Smooth muscle cell (in vitro differentiated cells): ENCODE measurements around the gene PSMB11. TPM values are rescaled to one million over a fixed set of nuclear protein-coding genes. Genes with fewer than 3 reads are reported as not detected.

Source experiments
- DNase-seq: peaks from one replicate; lab custom pipeline; 2025; ENCODE audit not compliant: unreplicated experiment; lab: John Stamatoyannopoulos, UW
- H2AFZ ChIP-seq: fragments of 200-600 bp; sonication (generic); 2 replicates; pipeline ENCODE4 v1.6.0; 2016; ENCODE audit warnings: antibody characterized with exemption, low read depth, mild to moderate bottlenecking
- H3F3A ChIP-seq: fragments of 200-600 bp; sonication (generic); 2 replicates; pipeline ENCODE4 v1.6.0; 2017; ENCODE audit warnings: antibody characterized with exemption, low read depth
- H3K27ac ChIP-seq: fragments of 200-600 bp; sonication (generic); 2 replicates; pipeline ENCODE4 v1.5.1; 2016; ENCODE audit warnings: low read depth, mild to moderate bottlenecking
- H3K27me3 ChIP-seq: fragments of 200-600 bp; sonication (generic); 2 replicates; pipeline ENCODE4 v1.6.1; 2016; ENCODE audit warnings: low read depth, mild to moderate bottlenecking
- H3K36me3 ChIP-seq: fragments of 200-600 bp; sonication (generic); 2 replicates; pipeline ENCODE4 v1.5.1; 2016; ENCODE audit warnings: low read depth
- H3K4me1 ChIP-seq: fragments of 200-600 bp; sonication (generic); 2 replicates; pipeline ENCODE4 v1.5.1; 2016; ENCODE audit warnings: low read depth
- H3K4me2 ChIP-seq: fragments of 200-600 bp; sonication (generic); 2 replicates; pipeline ENCODE4 v1.6.0; 2016; ENCODE audit warnings: mild to moderate bottlenecking
- H3K4me3 ChIP-seq: fragments of 200-600 bp; sonication (generic); 2 replicates; pipeline ENCODE4 v1.5.1; 2016; ENCODE audit warnings: mild to moderate bottlenecking
- H3K79me2 ChIP-seq: fragments of 200-600 bp; sonication (generic); 2 replicates; pipeline ENCODE4 v1.6.0; 2016; ENCODE audit warnings: low read depth, mild to moderate bottlenecking
- H3K9ac ChIP-seq: fragments of 200-600 bp; sonication (generic); 2 replicates; pipeline ENCODE4 v1.6.0; 2016; ENCODE audit warnings: low read depth
- H3K9me3 ChIP-seq: fragments of 200-600 bp; sonication (generic); replicated peaks from 2 replicates; pipeline ENCODE4 v1.5.1; 2016; ENCODE audit warnings: low read depth
- H4K20me1 ChIP-seq: fragments of 200-600 bp; sonication (generic); 2 replicates; pipeline ENCODE4 v1.6.0; 2016; ENCODE audit warnings: low read depth
- CTCF ChIP-seq: fragments of 200-600 bp; sonication (generic); IDR thresholded peaks from 2 replicates; pipeline ENCODE4 v1.5.1; 2017; ENCODE audit warnings: borderline replicate concordance, mild to moderate bottlenecking, antibody characterized with exemption; ENCODE audit not compliant: insufficient read depth, poor library complexity, severe bottlenecking
- WGBS: methylation state at CpG from one replicate; pipeline ENCODE4 v1.1.7; 2016; ENCODE audit warnings: low lambda C conversion rate; 5-methylcytosine and 5-hydroxymethylcytosine counted together
- polyA plus RNA-seq: library from polyadenylated mRNA; unstranded; fragments of >200 nt; fragmentation: Nextera tagmentation; extraction: Ambion mirVana; gene quantifications from 2 replicates; pipeline ENCODE4 v1.2.1, GENCODE V29; 2016
- total RNA-seq: library from RNA; depleted of rRNA; stranded (reverse); fragments of >200 nt; gene quantifications from 2 replicates; pipeline ENCODE4 v1.2.3, GENCODE V29; 2014

PSMB11 gene
- total and polyA plus RNA-seq, 2 experiments from 2014 or later: not detected

GRCh38 chr14:23033251-23033727, 8.7 kb upstream of the PSMB11 start:
- no peak for DNase-seq
- H3K4me3 ChIP-seq: peak overlapping the region; percentile 72
- peaks cover 10% of the 10 kb centered on the region for H3K36me3 ChIP-seq
- H3K79me2 ChIP-seq: peaks cover 35% of the 10 kb centered on the region
- WGBS: 95% methylated on average over 10 of the region's 10 CpGs
- no peak overlapping the region for H3K9ac ChIP-seq
- H3K9me3 ChIP-seq: no peaks in the 10 kb centered on the region
- peak overlapping the region; percentile 91 for H3K4me2 ChIP-seq
- peaks cover 11% of the 10 kb centered on the region for H3K4me1 ChIP-seq
- TF ChIP-seq CTCF: no peak
- peaks cover 5% of the 10 kb centered on the region for H3F3A ChIP-seq
- no peak overlapping the region for H3K27ac ChIP-seq
- H3K27me3 ChIP-seq: no peaks in the 10 kb centered on the region
- H2AFZ ChIP-seq: no peak overlapping the region
- peaks cover 13% of the 10 kb centered on the region for H4K20me1 ChIP-seq

- Histone ChIP-seq H3K4me3 (peak overlapping the region; percentile 72), H3F3A (no peaks in the 10 kb centered on the region), H3K36me3 (peaks cover 10% of the 10 kb centered on the region), H3K4me2 (peak overlapping the region; percentile 91), H4K20me1 (peaks cover 7% of the 10 kb centered on the region), H3K4me1 (peaks cover 11% of the 10 kb centered on the region), H3K27ac (peak overlapping the region; percentile 94), H2AFZ (peak overlapping the region; percentile 95), H3K27me3 (no peaks in the 10 kb centered on the region), H3K9me3 (no peaks in the 10 kb centered on the region), H3K9ac (peak overlapping the region; percentile 92), H3K79me2 (peaks cover 35% of the 10 kb centered on the region)
- WGBS: 41% methylated on average over 16 of the region's 17 CpGs
- no peak for TF ChIP-seq CTCF
- DNase-seq: no peak
Measured at GRCh38 chr14:23033801-23034497, 8.1 kb upstream of the PSMB11 start.

GRCh38 chr14:23034498-23035302, 7.3 kb upstream of the PSMB11 start, which contains the start of gene PSMB5:
TSS of gene PSMB5 (minus strand) at chr14:23034900. CDS start at chr14:23034881, 19 bp downstream.
- no peaks in the 10 kb centered on the region for H4K20me1 ChIP-seq
- peak within 1 kb of the TSS; percentile 94 for H3K27ac ChIP-seq
- TF ChIP-seq CTCF: no peak
- H3K36me3 ChIP-seq: peaks cover 10% of the 10 kb centered on the region
- no peak for DNase-seq
- peak within 1 kb of the TSS; percentile 91 for H3K4me2 ChIP-seq
- H3K4me3 ChIP-seq: peak within 1 kb of the TSS; percentile 72
- no peaks in the 10 kb centered on the region for H3F3A ChIP-seq
- no peaks in the 10 kb centered on the region for H3K27me3 ChIP-seq
- H2AFZ ChIP-seq: peak within 1 kb of the TSS; percentile 95
- no peaks in the 10 kb centered on the region for H3K9me3 ChIP-seq
- peaks cover 35% of the 10 kb centered on the region for H3K79me2 ChIP-seq
- peak within 1 kb of the TSS; percentile 92 for H3K9ac ChIP-seq
- under 1% methylated on average over 36 of the region's 36 CpGs for WGBS
- H3K4me1 ChIP-seq: peaks cover 11% of the 10 kb centered on the region
